HL-60 (cell line): ENCODE measurements around the gene FBXO30.

Experiments used
- DNase-seq, 2 experiments: peaks; one replicate each; pipeline ENCODE4 v3.0.0-alpha.2; 2010 to 2020; ENCODE audit warnings: low read depth in 1 of 2, low spot score in 1 of 2
- H3K27ac ChIP-seq: fragments of 250-450 bp; sonication (Bioruptor Pico); replicated peaks from 2 replicates; pipeline ENCODE4 v1.5.1; 2020; ENCODE audit warnings: mild to moderate bottlenecking, moderate library complexity
- H3K27me3 ChIP-seq: fragments of 250-450 bp; sonication (Bioruptor Pico); 2 replicates; pipeline ENCODE4 v1.5.1; 2021; ENCODE audit warnings: mild to moderate bottlenecking, moderate library complexity; ENCODE audit not compliant: insufficient read depth, poor library complexity, severe bottlenecking
- H3K4me3 ChIP-seq: replicated peaks from 2 replicates; pipeline ENCODE4 v1.5.1; 2011; ENCODE audit warnings: mild to moderate bottlenecking, control low read depth, low read length; ENCODE audit not compliant: insufficient read depth
- GABPA ChIP-seq: IDR thresholded peaks from 2 replicates; pipeline ENCODE4 v1.6.1; 2012; ENCODE audit warnings: low read depth
- POLR2AphosphoS5 ChIP-seq: IDR thresholded peaks from 2 replicates; pipeline ENCODE4 v1.6.1; 2012; ENCODE audit warnings: low read depth
- REST ChIP-seq: IDR thresholded peaks from 2 replicates; pipeline ENCODE4 v1.6.1; 2012; ENCODE audit warnings: low read depth; ENCODE audit not compliant: insufficient replicate concordance
- SPI1 ChIP-seq: IDR thresholded peaks from 2 replicates; pipeline ENCODE4 v1.6.1; 2012; ENCODE audit warnings: low read depth, mild to moderate bottlenecking, borderline replicate concordance
- TF ChIP-seq, protein P1 (sequence below): IDR thresholded peaks from one replicate; pipeline ENCODE4 v1.5.1; 2011; ENCODE audit warnings: low read length, control low read depth, inconsistent platforms; ENCODE audit not compliant: insufficient read depth

FBXO30 gene

DNA sequence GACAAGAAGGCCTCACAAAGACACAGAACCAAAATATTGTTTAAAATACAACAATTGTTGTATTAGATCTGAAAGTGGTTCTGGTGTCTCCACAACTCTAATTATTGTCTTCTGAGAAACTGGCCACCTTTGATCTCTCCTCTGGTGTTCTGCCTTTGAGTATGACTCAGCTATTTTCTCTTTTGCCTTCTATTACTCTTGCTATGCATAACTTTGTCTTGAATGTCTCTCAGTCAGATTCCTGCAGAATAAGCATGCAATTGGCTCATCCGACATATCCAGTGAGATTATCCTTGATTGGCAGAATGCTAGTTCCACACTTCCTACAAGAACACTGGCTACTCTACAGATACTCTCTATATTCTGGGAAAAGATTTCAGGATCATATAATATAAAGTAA lies 65.0 kb downstream of the FBXO30 start:
- H3K27ac ChIP-seq: no peak overlapping the region
- TF ChIP-seq GABPA (no peak), REST (no peak), SPI1 (no peak), POLR2AphosphoS5 (no peak)
- TF ChIP-seq, protein P1, sequence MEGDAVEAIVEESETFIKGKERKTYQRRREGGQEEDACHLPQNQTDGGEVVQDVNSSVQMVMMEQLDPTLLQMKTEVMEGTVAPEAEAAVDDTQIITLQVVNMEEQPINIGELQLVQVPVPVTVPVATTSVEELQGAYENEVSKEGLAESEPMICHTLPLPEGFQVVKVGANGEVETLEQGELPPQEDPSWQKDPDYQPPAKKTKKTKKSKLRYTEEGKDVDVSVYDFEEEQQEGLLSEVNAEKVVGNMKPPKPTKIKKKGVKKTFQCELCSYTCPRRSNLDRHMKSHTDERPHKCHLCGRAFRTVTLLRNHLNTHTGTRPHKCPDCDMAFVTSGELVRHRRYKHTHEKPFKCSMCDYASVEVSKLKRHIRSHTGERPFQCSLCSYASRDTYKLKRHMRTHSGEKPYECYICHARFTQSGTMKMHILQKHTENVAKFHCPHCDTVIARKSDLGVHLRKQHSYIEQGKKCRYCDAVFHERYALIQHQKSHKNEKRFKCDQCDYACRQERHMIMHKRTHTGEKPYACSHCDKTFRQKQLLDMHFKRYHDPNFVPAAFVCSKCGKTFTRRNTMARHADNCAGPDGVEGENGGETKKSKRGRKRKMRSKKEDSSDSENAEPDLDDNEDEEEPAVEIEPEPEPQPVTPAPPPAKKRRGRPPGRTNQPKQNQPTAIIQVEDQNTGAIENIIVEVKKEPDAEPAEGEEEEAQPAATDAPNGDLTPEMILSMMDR: no peak
- no peak overlapping the region for H3K4me3 ChIP-seq
- H3K27me3 ChIP-seq: no peaks in the 10 kb centered on the region
- DNase-seq: no peak

GRCh38 chr6:145745861-145746260 lies 68.7 kb downstream of the FBXO30 start:
- Histone ChIP-seq H3K4me3 (no peak overlapping the region), H3K27ac (no peak overlapping the region), H3K27me3 (no peaks in the 10 kb centered on the region)
- TF ChIP-seq REST (no peak), SPI1 (no peak), GABPA (no peak), POLR2AphosphoS5 (no peak)
- TF ChIP-seq, protein P1: no peak
- DNase-seq: no peak

DNA sequence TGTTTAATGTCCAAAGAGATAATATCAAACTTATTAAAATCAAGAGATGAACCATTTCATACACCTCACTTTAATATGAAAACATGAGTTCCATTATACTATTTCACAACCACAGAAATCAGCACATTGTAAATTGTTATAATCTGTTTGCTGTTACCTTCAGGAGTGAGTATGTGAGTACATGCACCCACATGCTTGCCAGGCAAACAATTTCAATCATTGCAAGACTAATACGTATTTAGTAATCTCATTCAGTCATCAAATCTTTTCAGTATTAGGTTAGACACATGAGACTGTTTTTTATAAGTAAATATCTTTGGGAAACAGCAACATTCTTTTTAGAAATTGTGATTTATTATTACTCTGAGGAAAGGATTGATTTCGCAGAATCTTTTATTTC lies 70.0 kb downstream of the FBXO30 start:
- Histone ChIP-seq H3K27ac (no peak overlapping the region), H3K27me3 (no peaks in the 10 kb centered on the region), H3K4me3 (no peak overlapping the region)
- no peak for DNase-seq
- TF ChIP-seq SPI1 (no peak), GABPA (no peak), REST (no peak), POLR2AphosphoS5 (no peak)
- TF ChIP-seq, protein P1: no peak
